Measurements from ENCODE around the gene OR52B6. TPM values are rescaled to one million over a fixed set of nuclear protein-coding genes. Genes with fewer than 3 reads are reported as not detected.

OR52B6 gene
- total RNA-seq, 2 experiments from 2014 or later = not detected

DNA sequence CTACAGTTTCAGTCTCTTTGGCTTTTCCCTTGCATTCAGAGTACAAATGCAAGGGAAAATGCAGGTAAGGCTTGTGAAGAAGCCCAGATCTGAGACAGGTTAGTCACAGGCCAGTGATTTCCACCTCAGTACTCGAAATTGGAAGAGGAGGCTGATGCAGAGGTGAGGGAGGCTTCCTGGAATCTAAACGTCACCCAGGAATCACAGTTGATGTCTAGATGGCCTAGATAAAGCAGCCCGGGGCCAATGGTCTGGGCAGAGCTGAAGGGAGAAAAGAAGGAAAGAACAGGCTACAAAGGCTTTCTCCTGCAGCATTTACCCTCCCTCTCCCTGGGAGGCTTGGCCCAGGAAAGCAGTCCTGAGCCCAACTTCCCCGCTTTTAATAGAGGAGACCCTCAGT is 24.2 kb downstream of the OR52B6 start:
- ChIA-PET POLR2A (no interaction called here), CTCF (no interaction called here)
- Mint-ChIP-seq H3K4me3 (no peak overlapping the region), H3K4me1 (peaks cover 1% of the 10 kb centered on the region), H3K27ac (no peak overlapping the region), H3K36me3 (ENCODE audit: low read depth) (no peaks in the 10 kb centered on the region), H3K27me3 (no peaks in the 10 kb centered on the region), H3K9me3 (no peaks in the 10 kb centered on the region)
- no peak for DNase-seq

DNA sequence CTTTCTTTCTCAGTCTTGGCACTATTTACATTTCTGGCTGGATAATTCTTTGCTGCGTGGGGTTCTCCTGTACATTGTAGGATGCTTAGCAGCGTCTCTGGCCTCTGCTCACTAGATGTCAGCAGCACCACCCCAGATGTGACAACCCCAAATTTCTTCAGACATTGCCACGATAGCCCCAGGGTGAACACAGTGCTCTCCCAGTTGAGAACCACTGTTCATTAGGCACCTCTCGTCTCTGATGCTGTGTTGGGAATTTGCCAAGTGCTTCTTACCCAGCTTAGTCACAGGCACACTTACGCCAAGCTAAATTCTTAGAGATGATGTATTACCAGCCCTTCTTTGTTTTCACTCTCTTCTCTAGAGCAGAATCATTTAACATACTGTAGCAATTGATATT is 25.2 kb downstream of the OR52B6 start:
- no peak for DNase-seq
- ChIA-PET POLR2A (interaction anchor here (0.5 kb wide), 1 partner anchor 53 kb away, joined by 8 read pairs; no protein-coding TSS in a partner anchor), CTCF (no interaction called here)
- H3K36me3 Mint-ChIP-seq (ENCODE audit: low read depth) = no peaks in the 10 kb centered on the region
- no peaks in the 10 kb centered on the region for H3K9me3 Mint-ChIP-seq
- no peak overlapping the region for H3K27ac Mint-ChIP-seq
- H3K4me1 Mint-ChIP-seq = peaks cover 11% of the 10 kb centered on the region
- H3K4me3 Mint-ChIP-seq = no peak overlapping the region
- no peaks in the 10 kb centered on the region for H3K27me3 Mint-ChIP-seq

DNA sequence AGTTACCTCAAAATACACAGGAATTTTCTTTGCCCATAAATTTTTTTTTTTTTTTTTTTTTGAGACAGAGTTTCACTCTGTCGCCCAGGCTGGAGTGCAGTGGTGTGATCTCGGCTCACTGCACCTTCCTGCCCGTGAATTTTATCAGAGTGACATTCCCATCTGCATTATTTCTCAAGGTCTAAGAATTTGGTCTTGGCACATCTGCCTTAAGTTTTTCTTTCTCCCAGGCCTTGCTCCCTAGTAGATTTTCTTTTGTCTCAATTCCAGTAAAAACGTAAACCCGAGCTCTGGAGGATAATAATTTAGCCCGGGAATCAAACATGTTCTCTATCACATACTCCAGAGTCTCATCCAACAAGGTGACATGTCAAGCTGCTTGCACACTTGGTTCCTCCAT is 28.1 kb downstream of the OR52B6 start:
- ChIA-PET POLR2A (no interaction called here), CTCF (no interaction called here)
- H3K4me3 Mint-ChIP-seq = no peak overlapping the region
- no peaks in the 10 kb centered on the region for H3K36me3 Mint-ChIP-seq (ENCODE audit: low read depth)
- no peaks in the 10 kb centered on the region for H3K9me3 Mint-ChIP-seq
- peaks cover 15% of the 10 kb centered on the region for H3K4me1 Mint-ChIP-seq
- no peaks in the 10 kb centered on the region for H3K27me3 Mint-ChIP-seq
- no peak for DNase-seq
- H3K27ac Mint-ChIP-seq = no peak overlapping the region

DNA sequence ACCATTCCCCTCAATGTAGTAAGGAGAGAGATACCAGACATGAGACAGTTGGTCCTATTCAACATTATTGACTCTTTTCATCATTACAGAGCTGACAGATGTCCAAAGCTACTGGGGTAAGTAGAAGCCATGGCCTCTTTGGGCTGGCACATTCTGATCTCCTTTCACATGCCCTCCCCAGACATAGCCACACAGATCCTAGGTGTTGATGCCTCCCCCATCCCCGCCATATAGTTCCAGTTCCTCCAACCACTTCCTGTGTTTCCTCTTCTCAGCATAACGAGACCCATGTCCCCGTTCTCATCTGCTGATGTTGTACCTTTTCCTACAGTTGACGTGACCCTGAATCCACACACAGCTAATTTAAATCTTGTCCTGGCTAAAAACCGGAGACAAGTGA is 29.8 kb downstream of the OR52B6 start:
- no peak for DNase-seq
- no peaks in the 10 kb centered on the region for H3K36me3 Mint-ChIP-seq (ENCODE audit: low read depth)
- CTCF ChIA-PET = interaction anchor here (2.0 kb wide), 1 partner anchor 11 kb away, joined by 5 read pairs; no protein-coding TSS in a partner anchor
- H3K27ac Mint-ChIP-seq = no peak overlapping the region
- H3K27me3 Mint-ChIP-seq = no peaks in the 10 kb centered on the region
- peaks cover 15% of the 10 kb centered on the region for H3K4me1 Mint-ChIP-seq
- H3K9me3 Mint-ChIP-seq = no peaks in the 10 kb centered on the region
- POLR2A ChIA-PET = no interaction called here
- no peak overlapping the region for H3K4me3 Mint-ChIP-seq

DNA sequence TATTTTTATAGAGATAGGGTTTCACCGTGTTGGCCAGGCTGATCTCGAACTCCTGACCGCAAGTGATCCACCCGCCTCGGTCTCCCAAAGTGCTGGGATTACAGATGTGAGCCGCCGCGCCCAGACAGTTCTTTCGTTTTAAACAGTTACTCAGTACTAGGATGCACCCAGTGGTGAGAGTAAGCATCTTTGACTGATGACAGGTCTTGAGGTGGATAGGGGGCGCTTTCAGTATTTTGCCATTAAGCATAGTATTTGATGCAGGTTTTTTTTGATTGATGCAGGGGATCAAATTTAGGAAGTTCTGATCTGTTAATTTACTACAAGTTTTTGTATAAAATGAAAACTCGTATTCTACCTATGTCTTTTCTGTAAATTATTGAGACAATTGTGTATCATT is 30.9 kb downstream of the OR52B6 start:
- H3K36me3 Mint-ChIP-seq (ENCODE audit: low read depth) = no peaks in the 10 kb centered on the region
- ChIA-PET POLR2A (no interaction called here), CTCF (interaction anchor here (1.3 to 2.0 kb wide), 2 partner anchors 8 to 9 kb away, joined by 3 to 5 read pairs; no protein-coding TSS in a partner anchor)
- H3K27ac Mint-ChIP-seq = no peak overlapping the region
- H3K4me1 Mint-ChIP-seq = peaks cover 15% of the 10 kb centered on the region
- H3K9me3 Mint-ChIP-seq = no peaks in the 10 kb centered on the region
- no peak overlapping the region for H3K4me3 Mint-ChIP-seq
- DNase-seq = no peak
- H3K27me3 Mint-ChIP-seq = no peaks in the 10 kb centered on the region

DNA sequence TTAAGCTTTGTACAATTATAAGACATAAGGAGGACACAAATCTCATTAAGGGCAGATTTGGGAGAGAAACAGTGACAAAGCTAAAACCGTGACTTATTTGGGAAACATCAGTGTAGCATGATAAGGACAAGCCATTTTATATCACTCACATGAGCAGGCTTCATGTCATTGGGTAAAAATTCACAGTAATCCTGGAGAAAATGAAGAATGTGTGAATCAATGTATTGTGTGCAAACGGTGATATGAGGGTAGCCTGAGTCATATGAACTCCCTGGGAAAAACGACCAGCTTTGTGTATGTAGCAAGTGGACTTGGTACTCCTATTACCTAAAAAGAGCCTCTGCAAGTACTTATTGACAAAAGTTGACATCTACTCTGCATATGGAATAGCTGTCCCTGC is 38.1 kb downstream of the OR52B6 start:
- POLR2A ChIA-PET = no interaction called here
- peaks cover 4% of the 10 kb centered on the region for H3K36me3 Mint-ChIP-seq (ENCODE audit: low read depth)
- DNase-seq = no peak
- H3K4me3 Mint-ChIP-seq = no peak overlapping the region
- H3K4me1 Mint-ChIP-seq = peaks cover 5% of the 10 kb centered on the region
- CTCF ChIA-PET = no interaction called here
- H3K9me3 Mint-ChIP-seq = no peaks in the 10 kb centered on the region
- H3K27me3 Mint-ChIP-seq = no peaks in the 10 kb centered on the region
- H3K27ac Mint-ChIP-seq = no peak overlapping the region

DNA sequence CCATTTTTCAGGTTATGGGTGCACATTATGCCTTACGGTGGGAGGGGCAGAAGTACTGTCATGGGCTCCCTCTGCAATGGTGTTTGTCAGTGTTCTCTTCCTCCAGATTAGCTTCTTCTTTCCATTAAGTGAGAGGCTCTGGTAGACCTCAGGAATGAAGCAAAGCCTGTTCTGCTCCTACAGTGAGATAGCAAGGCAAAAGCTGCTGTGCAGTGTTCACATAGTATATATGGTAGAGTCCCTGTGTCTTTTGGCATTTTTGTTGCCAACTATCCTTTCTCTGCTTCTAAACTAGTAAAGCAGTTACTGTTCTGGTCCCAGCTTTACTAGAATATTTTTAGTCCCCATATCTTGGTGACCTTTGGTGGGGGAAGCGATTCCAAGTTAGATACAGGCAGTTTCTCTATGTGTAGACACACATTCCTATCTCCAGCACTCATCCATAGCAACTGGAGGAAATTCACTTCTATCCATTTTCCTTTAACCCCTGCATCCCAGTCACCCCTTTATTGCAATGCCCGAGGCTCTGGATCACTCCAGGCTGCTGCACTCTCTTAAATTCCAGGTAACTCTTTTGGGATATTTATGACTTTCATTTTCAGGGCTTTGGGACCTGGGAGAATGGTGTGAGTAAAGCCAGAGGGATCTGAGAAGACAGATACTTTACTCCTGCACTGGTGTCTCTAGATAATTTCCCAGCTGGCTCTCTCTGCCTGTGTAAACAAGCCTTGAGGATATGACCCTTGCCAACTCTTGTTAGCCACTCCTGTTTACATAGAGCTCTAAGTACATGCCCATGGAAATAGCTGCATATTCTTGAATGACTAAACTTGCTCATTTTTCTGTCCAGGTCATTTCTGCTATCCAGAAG is 40.2 kb downstream of the OR52B6 start:
- DNase-seq = no peak

DNA sequence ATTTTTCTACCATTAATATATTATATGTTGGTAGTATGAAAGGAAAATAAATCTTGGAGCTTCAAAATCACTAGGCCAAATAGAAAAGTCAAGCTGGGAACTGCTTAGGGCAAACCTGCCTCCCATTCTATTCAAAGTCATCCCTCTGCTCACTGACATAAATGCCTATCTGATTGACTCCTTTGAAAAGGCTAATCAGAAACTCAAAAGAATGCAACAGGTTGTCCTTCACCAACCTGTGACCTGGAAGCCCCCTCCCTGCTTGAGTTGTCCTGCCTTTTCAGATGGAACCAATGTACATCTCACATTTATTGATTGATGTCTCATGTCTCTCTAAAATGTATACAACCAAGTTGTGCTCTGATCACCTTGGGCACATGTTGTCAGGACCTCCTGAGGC is 40.9 kb downstream of the OR52B6 start:
- no peak overlapping the region for H3K27ac Mint-ChIP-seq
- ChIA-PET CTCF (interaction anchor here (1.5 kb wide), 2 partner anchors 10 to 21 kb away, joined by 3 to 5 read pairs; no protein-coding TSS in a partner anchor), POLR2A (no interaction called here)
- no peaks in the 10 kb centered on the region for H3K9me3 Mint-ChIP-seq
- H3K4me1 Mint-ChIP-seq = peaks cover 25% of the 10 kb centered on the region
- DNase-seq = no peak
- H3K27me3 Mint-ChIP-seq = no peaks in the 10 kb centered on the region
- no peak overlapping the region for H3K4me3 Mint-ChIP-seq
- H3K36me3 Mint-ChIP-seq (ENCODE audit: low read depth) = peaks cover 15% of the 10 kb centered on the region

More for the DNA sequence above, 40.2 kb downstream of the OR52B6 start:
- H3K4me1 Mint-ChIP-seq = peaks cover 18% of the 10 kb centered on the region
- ChIA-PET POLR2A (no interaction called here), CTCF (interaction anchor here (1.5 kb wide), 2 partner anchors 10 to 21 kb away, joined by 3 to 5 read pairs; no protein-coding TSS in a partner anchor)
- H3K9me3 Mint-ChIP-seq = no peaks in the 10 kb centered on the region
- H3K4me3 Mint-ChIP-seq = no peak overlapping the region
- H3K27me3 Mint-ChIP-seq = no peaks in the 10 kb centered on the region
- peaks cover 11% of the 10 kb centered on the region for H3K36me3 Mint-ChIP-seq (ENCODE audit: low read depth)
- H3K27ac Mint-ChIP-seq = no peak overlapping the region

DNA sequence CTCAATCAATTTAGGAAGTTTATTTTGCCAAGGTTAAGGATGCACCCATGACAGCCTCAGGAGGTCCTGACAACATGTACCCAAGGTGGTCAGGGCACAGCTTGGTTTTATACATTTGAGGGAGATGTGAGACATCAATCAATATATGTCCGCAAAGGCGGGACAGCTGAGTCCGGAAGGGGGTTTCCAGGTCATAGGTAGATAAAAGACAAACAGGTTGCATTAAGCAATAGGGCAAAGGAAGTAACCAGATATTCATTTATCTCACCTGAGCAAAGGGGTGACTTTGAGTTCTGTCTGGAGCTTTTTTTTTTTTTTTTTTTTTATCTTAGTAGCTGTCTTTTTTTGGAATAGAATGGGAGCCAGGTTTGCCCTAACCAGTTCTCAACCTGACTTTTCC is 42.1 kb downstream of the OR52B6 start:
- peak overlapping the region; percentile 33 for H3K4me3 Mint-ChIP-seq
- peaks cover 26% of the 10 kb centered on the region for H3K36me3 Mint-ChIP-seq (ENCODE audit: low read depth)
- ChIA-PET CTCF (interaction anchor here (0.6 kb wide), 1 partner anchor 276 kb away, joined by 3 read pairs; no protein-coding TSS in a partner anchor), POLR2A (interaction anchor here (0.7 kb wide), 1 partner anchor 49 kb away, joined by 3 read pairs; no protein-coding TSS in a partner anchor)
- H3K27ac Mint-ChIP-seq = peak overlapping the region; percentile 60
- H3K4me1 Mint-ChIP-seq = peaks cover 36% of the 10 kb centered on the region
- peaks cover 2% of the 10 kb centered on the region for H3K9me3 Mint-ChIP-seq
- no peaks in the 10 kb centered on the region for H3K27me3 Mint-ChIP-seq
- DNase-seq = no peak

DNA sequence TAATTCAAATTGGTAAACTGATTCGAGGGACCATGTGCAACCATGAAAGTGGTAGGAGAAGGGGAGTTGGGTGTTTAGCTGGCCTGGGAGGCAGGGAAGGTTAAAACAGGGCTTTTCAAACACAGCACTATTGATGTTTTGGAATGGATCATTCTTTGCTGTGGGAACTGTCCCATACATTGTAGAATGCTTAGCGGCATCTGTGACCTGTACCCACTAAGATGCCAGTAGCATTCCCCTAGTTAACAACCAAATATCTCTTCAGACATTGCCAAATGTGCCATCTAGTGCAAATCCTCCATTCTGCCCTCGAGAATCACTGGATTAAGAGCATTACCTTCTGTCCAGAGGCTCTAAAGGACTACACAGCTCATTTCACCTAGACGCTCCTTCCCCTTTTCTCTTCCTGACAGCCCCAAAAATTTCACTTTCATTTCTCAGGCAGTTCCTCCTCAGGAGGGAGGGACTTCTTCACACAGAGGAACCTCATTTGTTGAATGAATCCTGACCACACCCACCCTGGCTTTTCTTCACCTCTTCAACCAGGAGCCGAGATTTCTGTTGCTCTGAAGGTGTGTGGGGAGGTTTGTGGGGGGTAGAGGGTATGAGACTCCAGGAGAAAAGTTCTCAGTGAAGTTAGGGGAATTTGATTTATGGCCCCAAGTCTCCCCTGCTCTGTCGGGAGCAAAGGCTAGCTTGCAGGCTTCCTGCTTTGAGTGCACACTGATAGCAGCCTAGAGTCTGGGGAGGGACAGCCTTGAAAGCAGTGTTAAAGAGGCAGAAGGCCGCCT is 44.0 kb downstream of the OR52B6 start, which contains the start of gene TRIM34:
TSS of gene TRIM34 (plus strand) at position 513 of the 791 bp plus-strand sequence. CDS start 7,331 bp downstream, outside the sequence.
- H3K27me3 Mint-ChIP-seq = no peaks in the 10 kb centered on the region
- peak within 1 kb of the TSS; percentile 96 for H3K27ac Mint-ChIP-seq
- CTCF ChIA-PET = interaction anchor here (0.9 to 1.7 kb wide), 5 partner anchors 8 to 71 kb away, joined by 3 to 5 read pairs (median 3); partner anchors contain the start of gene TRIM22
- peaks cover 48% of the 10 kb centered on the region for H3K4me1 Mint-ChIP-seq
- peak; percentile 88 for DNase-seq
- POLR2A ChIA-PET = interaction anchor here (0.6 kb wide), 2 partner anchors 64 to 1200 kb away, joined by 3 to 6 read pairs; no protein-coding TSS in a partner anchor
- peak within 1 kb of the TSS; percentile 96 for H3K4me3 Mint-ChIP-seq
- peaks cover 7% of the 10 kb centered on the region for H3K9me3 Mint-ChIP-seq
- peaks cover 29% of the 10 kb centered on the region for H3K36me3 Mint-ChIP-seq (ENCODE audit: low read depth)

DNA sequence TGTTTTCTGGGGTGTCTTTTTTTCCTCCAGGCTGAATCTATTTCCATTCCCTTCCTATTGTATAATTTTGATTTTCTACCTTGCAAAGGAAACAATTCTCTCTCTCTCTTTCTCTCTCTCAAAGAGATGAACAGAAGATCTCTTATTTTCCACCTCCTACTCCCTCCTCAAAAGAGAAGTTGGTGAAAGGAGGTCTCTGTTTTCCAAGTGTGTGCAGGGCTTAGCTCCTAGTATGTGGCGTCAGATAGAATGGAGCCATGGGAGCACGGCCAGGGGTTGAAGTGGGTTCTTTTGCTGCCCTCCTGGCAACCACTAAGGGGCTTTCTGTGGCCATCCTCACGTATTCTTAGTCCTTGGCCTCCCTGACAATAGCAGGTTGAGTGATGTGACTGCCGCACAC is 44.6 kb downstream of the OR52B6 start:
- H3K4me1 Mint-ChIP-seq = peaks cover 50% of the 10 kb centered on the region
- CTCF ChIA-PET = interaction anchor here (1.0 to 1.7 kb wide), 3 partner anchors 8 to 64 kb away, joined by 3 to 5 read pairs (median 3); partner anchors contain the start of gene TRIM22
- H3K9me3 Mint-ChIP-seq = peaks cover 7% of the 10 kb centered on the region
- no peaks in the 10 kb centered on the region for H3K27me3 Mint-ChIP-seq
- POLR2A ChIA-PET = no interaction called here
- H3K4me3 Mint-ChIP-seq = peak overlapping the region; percentile 96
- no peak for DNase-seq
- peak overlapping the region; percentile 96 for H3K27ac Mint-ChIP-seq
- H3K36me3 Mint-ChIP-seq (ENCODE audit: low read depth) = peaks cover 31% of the 10 kb centered on the region

DNA sequence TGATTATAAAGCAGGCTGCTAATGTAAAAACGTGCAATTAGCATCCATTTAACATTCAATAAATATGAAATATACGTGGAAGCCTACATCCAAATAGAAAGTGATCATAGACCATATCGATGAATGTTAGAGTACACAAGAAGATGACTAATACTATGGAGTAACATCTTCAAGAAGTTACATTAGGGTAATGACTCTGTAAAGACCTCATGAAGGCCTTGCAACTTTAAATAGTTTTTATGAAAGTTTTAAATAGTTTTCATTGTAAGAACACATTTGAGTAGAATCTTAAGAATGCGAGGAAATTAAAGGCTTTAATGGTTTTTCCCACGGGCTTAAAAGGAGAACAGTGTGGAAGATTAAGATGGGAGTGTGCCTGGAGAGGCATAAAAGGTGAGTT is 45.5 kb downstream of the OR52B6 start:
- peaks cover 50% of the 10 kb centered on the region for H3K4me1 Mint-ChIP-seq
- DNase-seq = no peak
- peak overlapping the region; percentile 96 for H3K4me3 Mint-ChIP-seq

More for the DNA sequence above, 45.5 kb downstream of the OR52B6 start:
- Mint-ChIP-seq H3K36me3 (ENCODE audit: low read depth) (peaks cover 37% of the 10 kb centered on the region), H3K27ac (peak overlapping the region; percentile 11), H3K27me3 (no peaks in the 10 kb centered on the region), H3K9me3 (peaks cover 7% of the 10 kb centered on the region)
- CTCF ChIA-PET = interaction anchor here (0.8 kb wide), 1 partner anchor 11 kb away, joined by 3 read pairs; no protein-coding TSS in a partner anchor
- POLR2A ChIA-PET = interaction anchor here (0.6 kb wide), 1 partner anchor 73 kb away, joined by 7 read pairs; no protein-coding TSS in a partner anchor

Measured in activated CD4-positive, alpha-beta T cell treated with anti-CD3 and anti-CD28 coated beads, Interleukin-2, amount 10 ng/mL, durations not matched to agents 7 days and 5 days (primary cell).